Psoas muscle (tissue), 8 donors: ENCODE results near the gene TMEM270. TPM values are rescaled to one million over a fixed set of nuclear protein-coding genes. Genes with fewer than 3 reads are reported as not detected.

ENCODE experiments used
- ATAC-seq, 4 donors: fragments of 200-7000 bp; cut with Tn5 transposase; one replicate each; pipeline ENCODE4 v1.9.1; 2020; ENCODE audit warnings: moderate library complexity in 3 of 4, mild to moderate bottlenecking in 2 of 4
- DNase-seq, 2 donors: peaks; one replicate each; pipeline ENCODE4 v3.0.0-alpha.2; 2020
- H3K27ac ChIP-seq: fragments of 200-600 bp; one replicate; pipeline ENCODE4 v1.8.0; 2022
- H3K27me3 ChIP-seq, 3 donors: fragments of 200-600 bp in 1 of 3; one replicate each; pipeline versions ENCODE4 v1.6.1 to v1.8.0; 2013 to 2022; ENCODE audit warnings: low read length in 2 of 3, mild to moderate bottlenecking in 2 of 3, moderate library complexity in 1 of 3; ENCODE audit not compliant: insufficient read depth in 3 of 3
- H3K36me3 ChIP-seq, 2 donors: fragments of 200-600 bp in 1 of 2; one replicate each; pipeline versions ENCODE4 v1.6.1 to v1.8.0; 2013 to 2022; ENCODE audit warnings: low read depth in 1 of 2, mild to moderate bottlenecking in 1 of 2, moderate library complexity in 1 of 2; ENCODE audit not compliant: insufficient read depth in 1 of 2
- H3K4me1 ChIP-seq: fragments of 200-600 bp; one replicate; pipeline ENCODE4 v1.8.0; 2022
- H3K4me3 ChIP-seq: fragments of 200-600 bp; one replicate; pipeline ENCODE4 v1.8.0; 2022; ENCODE audit warnings: mild to moderate bottlenecking
- H3K9me3 ChIP-seq: fragments of 200-600 bp; one replicate; pipeline ENCODE4 v1.8.0; 2022
- WGBS, 3 donors: extraction: QIAGEN DNeasy Blood & Tissue Kit; methylation state at CpG; one replicate each; pipeline versions ENCODE4 v1.1.6 to v1.1.7; 2013; 5-methylcytosine and 5-hydroxymethylcytosine counted together
- intact Hi-C, 2 donors: fragments of 100-400 bp; cut with DNase I; formaldehyde crosslinking; loops; one replicate each; pipeline versions ENCODE4 v1.11.0 to v1.14.2; 2022
- polyA plus RNA-seq, 3 donors: library from polyadenylated mRNA; stranded (reverse); fragments of 200-250 nt; gene quantifications; one replicate each; pipeline ENCODE4 v1.2.3, GENCODE V29; 2013
- total RNA-seq, 4 donors: library from RNA; stranded (reverse); fragmentation: NEBNext Ultra II Directional in 2 of 4; extraction: Animal tissue kit (Norgen Biotek cat#: 25700) in 2 of 4; gene quantifications; one replicate each; pipeline versions ENCODE4 v1.2.1 to v1.2.4, GENCODE V29; 2021 to 2023
- TF ChIP-seq, protein P1 (sequence below): fragments of 200-600 bp; IDR thresholded peaks from one replicate; pipeline ENCODE4 v1.8.0; 2022; ENCODE audit warnings: antibody characterized with exemption
- donor health status: healthy with polysubstance abuse.
- donor health status: DM: no; HTN: no; CAD: no; lungs with moderate emphysema.
- donor health status: Bipolar disorder and iron deficiency.
- donor health status: healthy.
- donor health status: DM: yes; HTN: yes; CAD: no.
- donor health status: DM: no; HTN: no; CAD: no.
- donor health status: DM: no; HTN: no; CAD: no.
- donor health status: DM: yes; HTN: yes; CAD: no.

TMEM270 gene
- total and polyA plus RNA-seq, 7 donors: not detected

DNA sequence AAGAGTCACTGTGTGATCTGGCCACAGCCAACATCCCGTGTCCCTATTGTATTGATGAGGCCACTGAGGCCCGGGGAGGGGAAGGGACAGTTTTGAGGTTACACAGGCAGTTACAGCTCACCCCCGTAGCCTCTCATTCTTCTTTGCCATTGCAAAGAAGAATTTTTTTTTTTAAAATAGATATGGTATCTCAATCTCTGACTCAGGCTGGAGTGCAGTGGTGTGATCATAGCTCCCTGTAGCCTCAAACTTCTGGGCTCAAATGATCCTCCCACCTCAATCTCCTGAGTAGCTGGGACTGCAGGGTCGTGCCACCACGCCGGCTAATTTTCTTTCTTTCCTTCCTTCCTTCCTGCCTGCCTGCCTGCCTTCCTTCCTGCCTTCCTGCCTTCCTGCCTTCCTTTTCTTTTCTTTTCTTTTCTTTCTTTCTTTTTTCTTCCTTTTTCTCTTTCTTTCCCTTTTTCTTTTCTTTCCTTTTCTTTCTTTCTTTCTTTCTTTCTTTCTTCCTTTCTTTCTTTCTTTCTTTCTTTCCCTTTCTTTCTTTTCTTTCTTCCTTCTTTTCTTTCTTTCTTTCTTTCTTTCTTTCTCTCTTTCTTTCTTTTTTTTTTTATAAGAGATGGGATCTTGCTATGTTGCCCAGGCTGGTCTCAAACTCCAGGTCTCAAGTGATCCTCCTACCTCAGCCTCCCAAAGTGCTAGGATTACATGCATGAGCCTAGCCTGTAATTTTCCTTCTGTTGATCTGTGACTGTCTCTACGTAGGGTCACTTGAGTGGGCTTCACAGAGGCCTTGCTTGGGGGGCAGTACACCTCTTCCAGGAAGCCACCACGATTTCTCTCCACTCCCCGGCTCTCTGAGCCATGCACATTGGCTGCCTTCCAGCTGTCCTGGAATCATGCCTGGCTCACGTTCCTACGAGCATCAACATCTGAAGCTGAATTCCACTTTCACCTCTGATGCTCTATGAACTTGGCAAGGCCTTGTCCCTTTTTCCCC, 31.3 kb downstream of the TMEM270 start:
- 50 to 58% (median 53%) methylated on average over 11 of the region's 11 CpGs for WGBS, 3 donors
- no peak overlapping the region for H3K27ac ChIP-seq
- ATAC-seq (no peak), DNase-seq (peak; percentile 61 to 78)
- peaks cover 7% of the 10 kb centered on the region for H3K9me3 ChIP-seq
- H3K4me3 ChIP-seq: no peak overlapping the region
- TF ChIP-seq, protein P1, sequence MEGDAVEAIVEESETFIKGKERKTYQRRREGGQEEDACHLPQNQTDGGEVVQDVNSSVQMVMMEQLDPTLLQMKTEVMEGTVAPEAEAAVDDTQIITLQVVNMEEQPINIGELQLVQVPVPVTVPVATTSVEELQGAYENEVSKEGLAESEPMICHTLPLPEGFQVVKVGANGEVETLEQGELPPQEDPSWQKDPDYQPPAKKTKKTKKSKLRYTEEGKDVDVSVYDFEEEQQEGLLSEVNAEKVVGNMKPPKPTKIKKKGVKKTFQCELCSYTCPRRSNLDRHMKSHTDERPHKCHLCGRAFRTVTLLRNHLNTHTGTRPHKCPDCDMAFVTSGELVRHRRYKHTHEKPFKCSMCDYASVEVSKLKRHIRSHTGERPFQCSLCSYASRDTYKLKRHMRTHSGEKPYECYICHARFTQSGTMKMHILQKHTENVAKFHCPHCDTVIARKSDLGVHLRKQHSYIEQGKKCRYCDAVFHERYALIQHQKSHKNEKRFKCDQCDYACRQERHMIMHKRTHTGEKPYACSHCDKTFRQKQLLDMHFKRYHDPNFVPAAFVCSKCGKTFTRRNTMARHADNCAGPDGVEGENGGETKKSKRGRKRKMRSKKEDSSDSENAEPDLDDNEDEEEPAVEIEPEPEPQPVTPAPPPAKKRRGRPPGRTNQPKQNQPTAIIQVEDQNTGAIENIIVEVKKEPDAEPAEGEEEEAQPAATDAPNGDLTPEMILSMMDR: no peak
- peaks cover 0 to 7% (median 0%) of the 10 kb centered on the region in 3 donors for H3K27me3 ChIP-seq
- intact Hi-C loops: no loop called here
- H3K36me3 ChIP-seq: no peaks in the 10 kb centered on the region
- peaks cover 11% of the 10 kb centered on the region for H3K4me1 ChIP-seq

DNA sequence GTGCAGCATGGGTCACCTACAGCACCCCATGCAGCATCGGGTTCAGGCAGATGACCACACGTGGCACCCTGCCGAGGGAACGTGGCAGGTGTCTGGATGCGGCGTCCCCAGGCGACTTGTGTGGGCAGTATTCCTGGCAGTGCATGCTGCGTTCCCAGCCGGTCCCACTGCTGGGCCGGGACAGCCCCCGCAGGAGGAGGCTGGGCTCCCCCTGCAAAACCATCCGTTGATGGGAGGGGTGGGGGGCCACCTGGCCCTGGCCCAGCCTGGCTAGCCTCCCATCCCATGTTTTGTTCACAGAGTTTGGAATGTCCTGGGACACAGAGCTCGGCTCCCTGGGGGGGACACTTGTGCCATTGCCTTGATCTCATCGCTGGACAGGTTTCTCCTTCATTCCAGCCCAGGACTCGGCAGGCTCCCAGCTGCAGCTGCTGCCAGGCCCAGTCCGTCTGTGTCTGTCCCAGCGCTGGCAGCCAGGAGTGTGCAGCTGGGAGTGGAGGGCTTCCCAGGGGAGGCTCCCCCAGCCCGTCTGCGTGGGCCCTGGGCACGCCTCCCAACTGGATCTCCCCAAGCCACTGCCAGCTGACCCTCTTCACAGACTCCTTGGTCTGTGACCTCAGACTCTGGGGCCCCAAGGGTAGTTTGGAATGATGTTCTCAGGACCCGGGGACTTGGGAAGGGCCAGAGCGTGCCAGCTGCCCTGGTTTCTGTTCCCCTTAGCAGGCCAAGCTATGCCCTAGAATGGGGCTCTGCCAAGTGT, 32.6 kb downstream of the TMEM270 start:
- ATAC-seq (peak; percentile 60 to 68 (median 64)), DNase-seq (peak; percentile 92 to 93)
- intact Hi-C loops: no loop called here
- Histone ChIP-seq H3K4me3 (no peak overlapping the region), H3K27me3 (peaks cover 0 to 1% (median 0%) of the 10 kb centered on the region in 3 donors), H3K4me1 (peaks cover 11% of the 10 kb centered on the region), H3K9me3 (peaks cover 7% of the 10 kb centered on the region), H3K27ac (no peak overlapping the region), H3K36me3 (no peaks in the 10 kb centered on the region)
- TF ChIP-seq, protein P1: no peak
- WGBS, 3 donors: 14 to 30% (median 22%) methylated on average over 21 to 22 of the region's 22 CpGs

DNA sequence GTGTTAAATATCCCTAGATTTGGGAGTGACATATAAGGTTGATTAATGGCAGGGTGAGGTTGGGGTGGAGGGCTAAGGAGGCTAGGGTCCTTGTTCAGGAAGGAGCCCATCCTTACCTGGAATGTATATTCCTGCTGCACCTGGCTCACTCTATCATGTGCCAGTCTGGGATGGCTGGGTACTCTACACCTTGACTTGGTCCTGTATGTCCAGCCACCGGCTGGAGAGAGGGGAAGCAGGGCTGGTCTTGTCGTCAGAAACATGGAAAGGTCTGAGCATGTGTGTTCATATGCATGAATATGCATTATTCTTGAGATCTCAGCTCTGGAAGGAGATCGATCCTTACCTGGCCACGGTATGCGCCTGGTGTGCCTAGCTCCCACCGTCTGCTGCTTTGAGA, 33.2 kb downstream of the TMEM270 start:
- 49 to 54% (median 52%) methylated on average over 6 of the region's 6 CpGs for WGBS, 3 donors
- TF ChIP-seq, protein P1: no peak
- Histone ChIP-seq H3K9me3 (peaks cover 7% of the 10 kb centered on the region), H3K27ac (no peak overlapping the region), H3K27me3 (peaks cover 0 to 1% (median 0%) of the 10 kb centered on the region in 3 donors), H3K4me1 (peaks cover 11% of the 10 kb centered on the region), H3K36me3 (no peaks in the 10 kb centered on the region), H3K4me3 (no peak overlapping the region)
- intact Hi-C loops: no loop called here
- DNase-seq: no peak
- no peak for ATAC-seq

DNA sequence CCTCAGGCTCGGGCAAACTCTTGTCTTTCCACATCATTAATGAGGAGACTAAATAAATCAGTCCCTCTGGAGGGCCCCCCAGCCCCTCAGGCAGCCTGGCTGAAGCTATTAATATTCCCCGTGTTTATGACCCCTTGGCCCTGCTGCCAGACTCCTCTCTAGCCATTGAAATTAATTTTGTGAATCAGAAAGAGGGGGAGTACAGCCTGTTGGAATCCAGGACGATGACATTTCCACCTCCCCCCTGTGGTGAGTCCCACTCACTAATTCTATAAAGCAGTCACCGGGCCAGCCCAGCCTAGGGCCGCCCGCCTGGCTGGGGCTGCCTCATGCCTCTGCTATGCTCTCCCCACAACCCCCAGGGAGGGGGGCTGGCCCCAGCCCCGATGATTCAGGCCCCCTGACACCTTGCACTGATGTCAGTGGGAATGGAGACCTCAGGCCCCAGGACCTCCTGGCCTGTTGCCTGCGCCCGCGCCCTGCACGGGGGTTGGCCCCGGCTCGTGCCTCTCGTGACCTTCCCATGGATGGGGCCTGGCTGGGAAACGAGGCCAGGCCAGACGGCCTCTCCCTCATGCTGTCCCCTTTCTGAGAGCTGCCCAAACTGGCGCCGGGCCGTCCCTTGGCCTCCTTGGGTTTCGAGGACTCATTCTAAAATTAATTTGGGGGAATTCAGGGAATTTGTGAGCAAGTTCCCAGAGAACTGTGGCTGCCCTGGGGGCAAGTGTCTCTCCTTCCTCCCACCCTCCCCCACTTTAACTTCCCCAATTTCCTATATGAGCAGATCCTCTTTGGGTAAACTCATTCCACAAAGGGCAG, 34.0 kb downstream of the TMEM270 start:
- Histone ChIP-seq H3K27ac (no peak overlapping the region), H3K4me1 (peaks cover 11% of the 10 kb centered on the region), H3K36me3 (no peaks in the 10 kb centered on the region), H3K9me3 (peaks cover 7% of the 10 kb centered on the region), H3K4me3 (no peak overlapping the region), H3K27me3 (peaks cover 0 to 1% (median 0%) of the 10 kb centered on the region in 3 donors)
- ATAC-seq: peak; percentile 61 to 80 (median 74)
- WGBS, 3 donors: 25 to 41% (median 36%) methylated on average over 19 to 20 of the region's 20 CpGs
- DNase-seq: peak; percentile 94
- intact Hi-C loops: no loop called here
- TF ChIP-seq, protein P1: no peak
